Measurements from ENCODE around the gene SMS. TPM values are rescaled to one million over a fixed set of nuclear protein-coding genes. Genes with fewer than 3 reads are reported as not detected.

The SMS gene
- total RNA-seq, 4 donors from 2014 or later, result 38.1 to 46.5 (median 40.6) TPM

DNA sequence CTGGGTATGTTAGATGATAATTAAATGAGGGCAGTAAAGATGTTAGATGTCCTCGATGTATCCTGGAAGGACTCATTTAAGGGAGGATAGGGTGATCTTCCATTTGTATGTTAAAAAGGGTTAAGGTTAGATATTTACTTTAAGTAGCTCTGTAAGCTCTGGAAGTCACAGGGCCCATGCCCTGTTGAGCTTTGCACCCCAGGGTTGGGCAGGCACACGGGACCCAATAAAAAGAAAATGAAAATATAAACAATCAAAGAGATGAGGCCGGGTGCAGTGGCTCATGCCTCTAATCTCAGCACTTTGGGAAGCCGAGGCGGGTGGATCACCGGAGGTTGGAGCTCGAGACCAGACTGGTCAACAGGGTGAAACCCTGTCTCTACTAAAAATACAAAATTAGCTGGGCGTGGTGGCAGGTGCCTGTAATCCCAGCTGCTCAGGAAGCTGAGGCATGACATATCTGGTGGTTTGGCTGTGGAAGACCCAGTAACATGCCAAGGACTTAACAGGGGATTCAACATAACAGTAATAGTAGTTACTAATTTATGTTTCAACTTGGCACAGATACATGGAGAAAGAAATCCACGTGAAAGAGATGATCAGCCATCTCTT lies 74.7 kb downstream of the SMS start:
- ATAC-seq (ENCODE audit: low FRiP score) (no peak), DNase-seq (ENCODE audit: low spot score) (no peak)
- TF ChIP-seq CTCF (IDR thresholded peaks at IDR 0.05), result no peak

DNA sequence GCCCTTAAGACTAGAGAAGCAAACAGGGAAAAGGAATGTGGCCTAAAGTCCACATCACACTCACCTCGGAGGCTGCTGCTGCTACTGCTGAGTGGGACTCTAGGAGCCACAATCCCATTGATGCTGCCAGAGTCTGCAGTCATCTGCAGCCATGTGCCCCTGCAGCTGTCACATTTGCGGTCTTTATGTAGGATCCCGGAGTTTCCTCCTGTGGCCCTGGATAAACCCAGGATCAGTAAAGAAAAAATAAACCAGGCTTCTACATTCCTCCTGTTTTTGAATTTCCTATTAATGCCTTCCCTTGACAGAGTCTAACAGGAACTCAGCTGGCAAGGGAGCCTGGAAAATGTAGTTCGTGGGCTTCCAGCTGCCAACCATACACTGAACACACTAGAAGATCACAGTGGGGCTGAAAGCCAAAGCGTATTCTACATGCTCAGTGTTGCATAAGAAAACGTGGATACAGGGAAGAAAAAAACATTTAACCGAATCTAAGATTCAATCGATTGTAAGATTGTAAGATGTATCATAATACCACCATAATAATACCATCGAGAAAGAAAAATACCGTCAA lies 81.3 kb downstream of the SMS start:
- TF ChIP-seq CTCF (IDR thresholded peaks at IDR 0.05), result no peak
- no peak for DNase-seq (ENCODE audit: low spot score)
- no peak for ATAC-seq (ENCODE audit: low FRiP score)

DNA sequence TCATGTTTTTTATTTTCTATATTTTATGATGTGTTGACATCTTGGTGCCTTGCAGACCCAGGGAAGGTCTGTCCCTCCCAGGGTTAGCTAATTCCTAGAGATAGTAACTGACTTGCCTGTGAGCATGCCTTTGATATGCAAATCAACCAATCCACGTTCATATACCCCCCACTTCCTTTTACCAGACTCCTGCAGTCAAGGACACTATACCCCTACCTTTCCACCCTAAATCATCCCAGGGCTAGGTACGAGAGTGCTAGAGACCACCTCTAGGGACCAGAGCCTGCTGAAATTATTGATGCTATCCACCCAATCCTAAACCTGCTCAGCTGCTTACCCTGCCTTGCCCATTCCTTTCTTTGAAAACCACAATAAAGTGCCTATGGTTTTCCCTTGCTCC lies 84.1 kb downstream of the SMS start:
- ATAC-seq (ENCODE audit: low FRiP score), result no peak
- TF ChIP-seq CTCF (IDR thresholded peaks at IDR 0.05), result no peak
- DNase-seq (ENCODE audit: low spot score), result no peak

DNA sequence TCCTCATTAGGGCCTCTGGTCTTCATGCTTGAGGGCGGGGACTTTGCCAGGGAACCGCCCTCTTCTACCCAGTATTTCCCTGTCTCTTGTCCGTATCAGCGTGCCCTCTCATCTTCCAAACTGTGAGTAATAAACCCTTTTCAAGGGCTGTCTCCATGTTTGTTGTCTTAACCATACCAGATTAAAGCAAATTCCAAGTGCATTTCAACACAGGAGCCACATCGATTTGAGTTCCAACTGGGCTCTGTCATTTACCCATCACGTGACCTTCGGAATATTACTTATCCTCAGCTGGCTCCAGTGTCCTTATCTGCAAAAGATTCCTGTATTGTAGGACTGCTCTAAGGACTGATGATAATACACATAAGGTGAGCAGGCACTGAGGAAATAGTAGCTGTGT lies 85.2 kb downstream of the SMS start:
- ATAC-seq (ENCODE audit: low FRiP score), result no peak
- DNase-seq (ENCODE audit: low spot score), result no peak
- TF ChIP-seq CTCF (IDR thresholded peaks at IDR 0.05), result no peak

DNA sequence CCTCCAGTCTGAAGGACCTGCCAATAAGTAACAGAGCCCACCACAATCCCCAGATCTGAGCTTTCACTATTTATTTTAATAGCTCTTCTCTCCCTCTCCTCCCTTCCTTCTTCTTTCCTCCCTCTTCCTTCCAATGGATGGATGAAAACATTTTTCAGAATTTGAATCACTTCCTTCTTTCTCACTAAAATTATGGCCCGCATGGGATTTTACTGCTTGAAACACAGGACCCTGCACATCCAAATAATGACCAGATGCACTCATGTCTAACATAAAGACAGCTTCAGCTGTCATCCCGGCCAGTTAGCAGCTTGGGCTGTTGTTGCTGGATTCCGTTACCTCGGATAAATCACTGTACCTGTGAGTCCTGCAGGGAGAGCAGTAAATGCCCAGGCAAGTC lies 86.2 kb downstream of the SMS start:
- no peak for DNase-seq (ENCODE audit: low spot score)
- no peak for ATAC-seq (ENCODE audit: low FRiP score)
- no peak for TF ChIP-seq CTCF (IDR thresholded peaks at IDR 0.05)

GRCh38 chrX:22032084-22032483 lies 91.6 kb downstream of the SMS start, which contains the start of gene PHEX:
Gene PHEX, plus strand, starts transcription at chrX:22032325. Its CDS starts 681 bp downstream, at chrX:22033006.
- TF ChIP-seq CTCF (IDR thresholded peaks at IDR 0.05), result no peak
- no peak for ATAC-seq (ENCODE audit: low FRiP score)
- DNase-seq (ENCODE audit: low spot score), result no peak

DNA sequence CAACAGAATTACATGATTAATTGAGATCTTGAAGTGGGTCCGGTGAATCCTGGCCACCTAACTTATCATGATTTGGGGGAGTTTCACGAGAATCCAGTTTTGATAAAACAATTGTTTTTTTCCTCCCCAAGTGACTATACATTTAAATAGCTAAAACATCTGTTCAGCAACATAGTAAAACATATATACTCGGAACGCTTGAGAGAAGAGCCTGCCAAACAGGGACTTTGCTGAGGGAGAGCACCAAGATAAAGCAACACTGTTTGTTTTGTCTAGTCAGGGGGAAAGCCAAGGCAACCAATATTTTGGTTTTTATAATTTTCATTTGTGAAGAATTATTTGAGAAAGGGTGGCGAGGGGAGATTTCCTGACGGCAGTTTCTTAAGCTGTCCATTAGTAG lies 92.0 kb downstream of the SMS start:
- TF ChIP-seq CTCF (IDR thresholded peaks at IDR 0.05), result no peak
- ATAC-seq (ENCODE audit: low FRiP score), result no peak
- no peak for DNase-seq (ENCODE audit: low spot score)

Measured in omental fat pad (tissue), 4 donors.